Natural killer cell (primary cell): ENCODE measurements around the gene MAG. TPM values are rescaled to one million over a fixed set of nuclear protein-coding genes. Genes with fewer than 3 reads are reported as not detected.

Experiments used
- ATAC-seq, 3 donors: fragments of 150-1000 bp in 2 of 3; fragments of 200-7000 bp in 1 of 3; cut with Tn5 transposase; 1 replicate in 1 of 3; 2 replicates in 2 of 3; pipeline ENCODE4 v1.10.0; 2021; ENCODE audit warnings: mild to moderate bottlenecking in 2 of 3, moderate library complexity in 2 of 3
- DNase-seq, 2 donors: peaks; one replicate each; pipeline versions ENCODE4 v3.0.0 to v3.0.0-alpha.2; 2013 to 2021; ENCODE audit warnings: mixed read lengths in 1 of 2
- H3K27ac ChIP-seq: one replicate; pipeline ENCODE4 v1.5.1; 2013; ENCODE audit warnings: mild to moderate bottlenecking, low read length
- H3K27me3 ChIP-seq: one replicate; pipeline ENCODE4 v1.6.1; 2013; ENCODE audit warnings: low read length; ENCODE audit not compliant: control insufficient read depth, insufficient read depth
- H3K36me3 ChIP-seq: one replicate; pipeline ENCODE4 v1.6.1; 2013; ENCODE audit warnings: low read length; ENCODE audit not compliant: control insufficient read depth, insufficient read depth
- H3K4me1 ChIP-seq: one replicate; pipeline ENCODE4 v1.6.1; 2013; ENCODE audit warnings: low read length; ENCODE audit not compliant: control insufficient read depth, insufficient read depth
- H3K4me3 ChIP-seq: one replicate; pipeline ENCODE4 v1.5.1; 2013; ENCODE audit warnings: low read length
- H3K9me3 ChIP-seq: one replicate; pipeline ENCODE4 v1.6.1; 2013; ENCODE audit warnings: low read length; ENCODE audit not compliant: control insufficient read depth, insufficient read depth
- H3K27ac Mint-ChIP-seq, 2 donors: one replicate each; pipeline ENCODE4 v1.8.0; 2022; ENCODE audit warnings: mild to moderate bottlenecking in 2 of 2, mixed read lengths in 2 of 2, moderate library complexity in 1 of 2
- H3K27me3 Mint-ChIP-seq, 2 donors: one replicate each; pipeline ENCODE4 v1.8.0; 2022; ENCODE audit warnings: low read depth in 2 of 2, mixed read lengths in 2 of 2
- H3K36me3 Mint-ChIP-seq: one replicate; pipeline ENCODE4 v1.8.0; 2022; ENCODE audit warnings: mixed read lengths
- H3K4me1 Mint-ChIP-seq, 2 donors: one replicate each; pipeline ENCODE4 v1.8.0; 2022; ENCODE audit warnings: mixed read lengths in 2 of 2
- H3K4me3 Mint-ChIP-seq: one replicate; pipeline ENCODE4 v1.8.0; 2022; ENCODE audit warnings: mild to moderate bottlenecking, moderate library complexity, mixed read lengths
- H3K9me3 Mint-ChIP-seq, 2 donors: one replicate each; pipeline ENCODE4 v1.8.0; 2022; ENCODE audit warnings: mixed read lengths in 2 of 2
- CTCF ChIP-seq: fragments of 200-600 bp; IDR thresholded peaks from one replicate; pipeline ENCODE4 v1.8.0; 2022; ENCODE audit warnings: antibody characterized with exemption
- whole genome bisulfite sequencing: methylation state at CpG from one replicate; pipeline ENCODE4 v1.1.7; 2013; ENCODE audit warnings: missing lambda C conversion rate; ENCODE audit not compliant: insufficient coverage; 5-methylcytosine and 5-hydroxymethylcytosine counted together
- intact Hi-C: fragments of 100-400 bp; cut with micrococcal nuclease; formaldehyde crosslinking; loops from one replicate; pipeline ENCODE4 v1.14.2; 2022
- total RNA-seq, 4 donors: library from RNA; stranded (reverse); fragments of 120-200 nt in 1 of 4; gene quantifications; one replicate each; pipeline versions ENCODE4 v1.2.3 to v1.2.4, GENCODE V29; 2013 to 2022

The MAG gene
- total RNA-seq, 3 donors from 2014 or later (not counting 1 experiment from before 2014, with no cell fraction given) = not detected

- intact Hi-C loops = no loop called here
- Histone ChIP-seq H3K36me3 (no peaks in the 10 kb centered on the region), H3K9me3 (no peaks in the 10 kb centered on the region), H3K4me3 (no peak overlapping the region), H3K4me1 (peaks cover 8% of the 10 kb centered on the region), H3K27ac (no peak overlapping the region), H3K27me3 (no peaks in the 10 kb centered on the region)
- ATAC-seq = no peak
- DNase-seq = no peak
- peaks cover 0 to 8% of the 10 kb centered on the region in 2 donors for H3K27me3 Mint-ChIP-seq
- no peaks in the 10 kb centered on the region for H3K9me3 Mint-ChIP-seq
- H3K4me1 Mint-ChIP-seq = no peaks in the 10 kb centered on the region
- no peak overlapping the region for H3K4me3 Mint-ChIP-seq
- TF ChIP-seq CTCF = no peak
- no peak overlapping the region for H3K27ac Mint-ChIP-seq
- WGBS = 93% methylated on average over 12 of the region's 13 CpGs
- H3K36me3 Mint-ChIP-seq = no peaks in the 10 kb centered on the region
Measured at GRCh38 chr19:35337984-35338296, 46.0 kb downstream of the MAG start.

GRCh38 chr19:35340431-35340830 lies 48.5 kb downstream of the MAG start:
- Histone ChIP-seq H3K36me3 (no peaks in the 10 kb centered on the region), H3K27me3 (no peaks in the 10 kb centered on the region), H3K9me3 (no peaks in the 10 kb centered on the region), H3K4me1 (no peaks in the 10 kb centered on the region), H3K4me3 (no peak overlapping the region), H3K27ac (no peak overlapping the region)
- intact Hi-C loops = no loop called here
- H3K36me3 Mint-ChIP-seq = no peaks in the 10 kb centered on the region
- no peak overlapping the region for H3K4me3 Mint-ChIP-seq
- no peaks in the 10 kb centered on the region for H3K9me3 Mint-ChIP-seq
- DNase-seq (no peak), ATAC-seq (no peak)
- 92% methylated on average over 11 of the region's 11 CpGs for WGBS
- H3K27me3 Mint-ChIP-seq = peaks cover 0 to 2% of the 10 kb centered on the region in 2 donors
- H3K27ac Mint-ChIP-seq = no peak overlapping the region
- no peaks in the 10 kb centered on the region for H3K4me1 Mint-ChIP-seq
- TF ChIP-seq CTCF = no peak

GRCh38 chr19:35341006-35341405 lies 49.0 kb downstream of the MAG start:
- H3K27ac Mint-ChIP-seq = no peak overlapping the region
- H3K27ac ChIP-seq = no peak overlapping the region
- peaks cover 0 to 8% of the 10 kb centered on the region in 2 donors for H3K27me3 Mint-ChIP-seq
- no peak overlapping the region for H3K4me3 Mint-ChIP-seq
- H3K36me3 Mint-ChIP-seq = no peaks in the 10 kb centered on the region
- TF ChIP-seq CTCF = no peak
- no peaks in the 10 kb centered on the region for H3K27me3 ChIP-seq
- no peaks in the 10 kb centered on the region for H3K9me3 Mint-ChIP-seq
- H3K36me3 ChIP-seq = no peaks in the 10 kb centered on the region
- intact Hi-C loops = no loop called here
- DNase-seq (no peak), ATAC-seq (no peak)
- 91% methylated on average over 16 of the region's 16 CpGs for WGBS
- H3K4me1 Mint-ChIP-seq = peaks cover 0 to under 1% of the 10 kb centered on the region in 2 donors
- no peaks in the 10 kb centered on the region for H3K9me3 ChIP-seq
- H3K4me3 ChIP-seq = no peak overlapping the region
- H3K4me1 ChIP-seq = peaks cover 5% of the 10 kb centered on the region

GRCh38 chr19:35341565-35342225 lies 49.7 kb downstream of the MAG start:
- WGBS = 79% methylated on average over 13 of the region's 14 CpGs
- H3K27me3 Mint-ChIP-seq = peaks cover 4 to 10% of the 10 kb centered on the region in 2 donors
- H3K27ac Mint-ChIP-seq = no peak overlapping the region
- H3K4me1 Mint-ChIP-seq = peaks cover 3 to 7% of the 10 kb centered on the region in 2 donors
- Histone ChIP-seq H3K36me3 (no peaks in the 10 kb centered on the region), H3K9me3 (no peaks in the 10 kb centered on the region), H3K27ac (no peak overlapping the region), H3K4me1 (peaks cover 12% of the 10 kb centered on the region), H3K27me3 (no peaks in the 10 kb centered on the region), H3K4me3 (no peak overlapping the region)
- no peak for ATAC-seq
- DNase-seq = no peak
- H3K9me3 Mint-ChIP-seq = no peaks in the 10 kb centered on the region
- TF ChIP-seq CTCF = no peak
- no peak overlapping the region for H3K4me3 Mint-ChIP-seq
- intact Hi-C loops = no loop called here
- no peaks in the 10 kb centered on the region for H3K36me3 Mint-ChIP-seq
